HEK293T (cell line): ENCODE data around the gene EXOC4.

Experiments used
- CTCF ChIA-PET: fragments of 350-600 bp; formaldehyde crosslinking; extraction: SDS; loops from one replicate; lab custom pipeline; 2021; ENCODE audit warnings: antibody characterized with exemption, inconsistent platforms; lab: Yijun Ruan, JAX
- POLR2A ChIA-PET: fragments of 350-600 bp; formaldehyde crosslinking; extraction: SDS; loops from one replicate; lab custom pipeline; 2020; ENCODE audit warnings: antibody characterized with exemption, inconsistent platforms; lab: Yijun Ruan, JAX
- DNase-seq: peaks from one replicate; pipeline ENCODE4 v3.0.0; 2012; ENCODE audit warnings: mixed read lengths; ENCODE audit errors: extremely low spot score
- ARNT ChIP-seq: fragments of 450-650 bp; IDR thresholded peaks from 2 replicates; pipeline ENCODE4 v1.6.1; 2017; ENCODE audit warnings: mild to moderate bottlenecking
- BHLHE40 ChIP-seq: fragments of 450-650 bp; IDR thresholded peaks from 2 replicates; pipeline ENCODE4 v1.6.1; 2016; ENCODE audit warnings: mild to moderate bottlenecking, moderate library complexity, borderline replicate concordance
- CTBP1 ChIP-seq: fragments of 450-650 bp; IDR thresholded peaks from 2 replicates; pipeline ENCODE4 v1.6.1; 2016; ENCODE audit warnings: borderline replicate concordance
- ELF4 ChIP-seq: fragments of 450-650 bp; IDR thresholded peaks from 2 replicates; pipeline ENCODE4 v1.6.1; 2017; ENCODE audit warnings: antibody characterized with exemption
- FOXA1 ChIP-seq: fragments of 450-650 bp; IDR thresholded peaks from 2 replicates; pipeline ENCODE4 v1.6.1; 2016; ENCODE audit warnings: mild to moderate bottlenecking
- FOXK2 ChIP-seq: fragments of 450-650 bp; IDR thresholded peaks from 2 replicates; pipeline ENCODE4 v1.6.1; 2016; ENCODE audit warnings: mild to moderate bottlenecking
- FOXM1 ChIP-seq: fragments of 450-650 bp; IDR thresholded peaks from 2 replicates; pipeline ENCODE4 v1.6.1; 2017; ENCODE audit warnings: mild to moderate bottlenecking, borderline replicate concordance
- HDGF ChIP-seq: fragments of 450-650 bp; IDR thresholded peaks from 2 replicates; pipeline ENCODE4 v1.6.1; 2017; ENCODE audit warnings: antibody characterized with exemption, borderline replicate concordance
- L3MBTL2 ChIP-seq: fragments of 450-650 bp; conservative IDR thresholded peaks from 2 replicates; pipeline ENCODE4 v1.6.1; 2016; ENCODE audit warnings: mild to moderate bottlenecking
- LEF1 ChIP-seq: fragments of 450-650 bp; IDR thresholded peaks from 2 replicates; pipeline ENCODE4 v1.6.1; 2017; ENCODE audit warnings: mild to moderate bottlenecking, borderline replicate concordance
- NFRKB ChIP-seq: fragments of 450-650 bp; IDR thresholded peaks from 2 replicates; pipeline ENCODE4 v1.6.1; 2016; ENCODE audit warnings: mild to moderate bottlenecking, moderate library complexity
- PKNOX1 ChIP-seq: fragments of 450-650 bp; IDR thresholded peaks from 2 replicates; pipeline ENCODE4 v1.6.1; 2016
- SP1 ChIP-seq: fragments of 450-650 bp; IDR thresholded peaks from 2 replicates; pipeline ENCODE4 v1.6.1; 2017
- SUZ12 ChIP-seq: fragments of 450-650 bp; IDR thresholded peaks from 2 replicates; pipeline ENCODE4 v1.6.1; 2016; ENCODE audit warnings: mild to moderate bottlenecking
- TARDBP ChIP-seq: fragments of 450-650 bp; IDR thresholded peaks from 2 replicates; pipeline ENCODE4 v1.6.1; 2016
- ZNF384 ChIP-seq: fragments of 450-650 bp; IDR thresholded peaks from 2 replicates; pipeline ENCODE4 v1.6.1; 2016

EXOC4 gene

GRCh38 chr7:133611955-133612354 is 359.1 kb downstream of the EXOC4 start:
- no peak for TF ChIP-seq FOXK2
- ChIA-PET CTCF (no interaction called here), POLR2A (no interaction called here)
- DNase-seq, result no peak

DNA sequence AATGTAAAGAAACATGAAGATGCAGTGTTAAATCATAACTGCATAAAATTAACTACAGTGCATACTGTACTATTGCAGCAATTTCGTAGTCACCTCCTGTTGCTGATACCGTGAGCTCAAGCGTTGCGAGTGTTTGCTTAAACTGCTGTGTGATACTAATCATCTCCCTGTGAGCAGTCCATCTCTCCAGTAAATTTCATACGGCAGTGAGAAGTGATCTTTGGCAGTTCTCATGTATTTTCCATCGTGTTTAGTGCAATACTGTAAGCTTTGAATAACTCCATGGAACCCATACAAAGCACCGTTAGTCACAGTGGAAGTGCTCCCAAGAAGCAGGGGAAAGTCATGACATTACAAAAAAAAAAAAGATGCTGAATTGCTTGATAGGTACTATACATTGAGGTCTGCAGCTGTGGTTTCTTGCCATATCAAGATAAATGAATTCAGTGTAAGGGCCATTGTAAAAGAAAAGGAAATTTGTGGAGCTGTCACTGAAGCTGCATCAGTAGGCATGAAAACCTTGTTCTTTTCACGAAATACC is 360.4 kb downstream of the EXOC4 start:
- ChIA-PET CTCF (no interaction called here), POLR2A (no interaction called here)
- TF ChIP-seq L3MBTL2 (no peak), FOXA1 (no peak), ELF4 (no peak), BHLHE40 (no peak), NFRKB (no peak), FOXK2 (no peak), SP1 (no peak), PKNOX1 (no peak), HDGF (no peak), SUZ12 (no peak), ZNF384 (no peak), ARNT (no peak), FOXM1 (no peak), LEF1 (no peak), TARDBP (no peak), CTBP1 (no peak)
- no peak for DNase-seq

GRCh38 chr7:133614251-133614650 is 361.4 kb downstream of the EXOC4 start:
- TF ChIP-seq NFRKB, result no peak
- TF ChIP-seq FOXM1, result no peak
- no peak for TF ChIP-seq CTBP1
- no peak for TF ChIP-seq ELF4
- TF ChIP-seq FOXK2, result no peak
- TF ChIP-seq ZNF384, result no peak
- no peak for TF ChIP-seq BHLHE40
- TF ChIP-seq LEF1, result no peak
- TF ChIP-seq HDGF, result no peak
- TF ChIP-seq L3MBTL2, result no peak
- no peak for TF ChIP-seq SUZ12
- no peak for TF ChIP-seq FOXA1
- TF ChIP-seq PKNOX1, result no peak
- no peak for TF ChIP-seq TARDBP
- ChIA-PET POLR2A (no interaction called here), CTCF (no interaction called here)
- no peak for DNase-seq

DNA sequence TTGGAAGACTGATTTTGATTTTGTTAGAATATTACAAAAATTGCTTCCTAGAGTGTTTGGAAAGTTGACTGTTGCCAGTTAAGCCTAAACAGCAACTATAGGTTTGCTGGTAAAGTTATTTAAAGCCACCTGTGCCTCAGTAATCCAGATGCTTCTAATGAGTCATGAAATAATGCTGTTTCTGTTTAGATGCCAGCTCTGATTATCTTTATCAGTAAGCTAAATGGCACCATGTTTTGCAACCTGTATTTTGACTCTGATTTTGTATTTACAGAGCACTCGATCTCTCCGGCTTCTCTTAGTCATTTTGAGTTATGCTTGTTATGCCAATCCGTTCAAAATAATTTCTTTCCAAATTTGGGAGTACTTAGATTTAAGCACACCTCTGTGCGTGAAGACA is 366.1 kb downstream of the EXOC4 start:
- POLR2A ChIA-PET, result no interaction called here
- TF ChIP-seq ARNT (no peak), ELF4 (no peak), HDGF (no peak), NFRKB (no peak), ZNF384 (no peak), TARDBP (no peak), LEF1 (no peak), L3MBTL2 (no peak), PKNOX1 (no peak), FOXA1 (no peak), CTBP1 (no peak), SP1 (no peak), SUZ12 (no peak), BHLHE40 (no peak), FOXM1 (no peak), FOXK2 (no peak)
- CTCF ChIA-PET, result no interaction called here

GRCh38 chr7:133619491-133619890 is 366.6 kb downstream of the EXOC4 start:
- ChIA-PET CTCF (no interaction called here), POLR2A (no interaction called here)
- no peak for TF ChIP-seq CTBP1
- TF ChIP-seq FOXA1, result no peak
- no peak for TF ChIP-seq PKNOX1
- no peak for TF ChIP-seq SP1
- TF ChIP-seq ZNF384, result no peak
- no peak for TF ChIP-seq L3MBTL2
- TF ChIP-seq LEF1, result no peak
- TF ChIP-seq HDGF, result no peak
- no peak for TF ChIP-seq NFRKB
- no peak for DNase-seq

More for the DNA sequence above, 366.1 kb downstream of the EXOC4 start:
- no peak for DNase-seq

DNA sequence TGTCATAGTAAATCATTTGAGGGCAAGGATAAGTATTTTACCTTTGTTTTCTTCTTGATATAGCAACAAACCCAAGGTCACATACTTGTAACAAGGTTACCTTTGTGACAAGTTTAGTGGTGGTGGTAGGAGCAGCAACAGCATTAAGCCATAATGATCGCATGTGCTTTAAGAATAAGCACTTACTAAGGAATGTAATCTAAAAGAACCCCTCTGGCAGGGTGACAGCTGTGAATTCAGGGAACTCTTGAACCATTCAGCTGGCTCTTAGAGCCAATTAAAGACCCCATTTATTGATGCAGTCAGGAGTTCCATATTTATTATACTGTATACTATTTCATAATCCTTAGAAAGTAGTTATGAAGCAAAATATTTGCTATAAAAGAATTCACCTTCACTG is 370.8 kb downstream of the EXOC4 start:
- ChIA-PET POLR2A (no interaction called here), CTCF (no interaction called here)
- DNase-seq, result no peak
- TF ChIP-seq TARDBP (no peak), FOXK2 (no peak), PKNOX1 (no peak), LEF1 (no peak), NFRKB (no peak), BHLHE40 (no peak)
